NCI-H187 (cell line): ENCODE results near the gene KLHL30.

Experiments
- DNase-seq, 2 experiments: peaks; one replicate each; lab custom pipeline; 2025; lab: John Stamatoyannopoulos, UW

Gene KLHL30

GRCh38 chr2:238149841-238150572 lies 11.5 kb downstream of the KLHL30 start:
- DNase-seq: no peak

- DNase-seq: no peak
Measured at GRCh38 chr2:238150686-238151085, 12.2 kb downstream of the KLHL30 start.

- no peak for DNase-seq
Measured at GRCh38 chr2:238151205-238151604, 12.7 kb downstream of the KLHL30 start.

GRCh38 chr2:238151628-238152235 lies 13.3 kb downstream of the KLHL30 start:
- no peak for DNase-seq

GRCh38 chr2:238152771-238153688 lies 14.6 kb downstream of the KLHL30 start:
- no peak for DNase-seq

GRCh38 chr2:238154570-238154969 lies 16.1 kb downstream of the KLHL30 start:
- no peak for DNase-seq

- no peak for DNase-seq
Measured at GRCh38 chr2:238155051-238155760, 16.7 kb downstream of the KLHL30 start.

- DNase-seq: no peak
Measured at GRCh38 chr2:238155761-238156694, 17.6 kb downstream of the KLHL30 start.

GRCh38 chr2:238157506-238158017 lies 19.1 kb downstream of the KLHL30 start:
- DNase-seq: no peak

GRCh38 chr2:238158018-238158508 lies 19.6 kb downstream of the KLHL30 start:
- no peak for DNase-seq

GRCh38 chr2:238158509-238159070 lies 20.1 kb downstream of the KLHL30 start, which contains the start of gene ERFE:
Gene ERFE, plus strand, starts transcription at chr2:238158970. Its CDS starts 38 bp downstream, at chr2:238159008.
- DNase-seq: no peak

GRCh38 chr2:238159071-238159539 lies 20.6 kb downstream of the KLHL30 start:
- no peak for DNase-seq

- no peak for DNase-seq
Measured at GRCh38 chr2:238159661-238160205, 21.3 kb downstream of the KLHL30 start.

GRCh38 chr2:238160206-238161129 lies 22.0 kb downstream of the KLHL30 start:
- DNase-seq: no peak

GRCh38 chr2:238161291-238162051 lies 23.0 kb downstream of the KLHL30 start:
- no peak for DNase-seq

- DNase-seq: no peak
Measured at GRCh38 chr2:238162251-238162845, 23.9 kb downstream of the KLHL30 start.

- no peak for DNase-seq
Measured at GRCh38 chr2:238162846-238163441, 24.5 kb downstream of the KLHL30 start.
